NB4 (cell line): ENCODE measurements around the gene DYDC1.

Experiments used
- MAX ChIP-seq: IDR thresholded peaks from 2 replicates; pipeline ENCODE4 v1.6.1; 2011; ENCODE audit warnings: low read depth, low read length
- MYC ChIP-seq: IDR thresholded peaks from 2 replicates; pipeline ENCODE4 v1.6.1; 2011; ENCODE audit warnings: low read depth, low read length
- POLR2A ChIP-seq: IDR thresholded peaks from 2 replicates; pipeline ENCODE4 v1.6.1; 2011; ENCODE audit warnings: mild to moderate bottlenecking; ENCODE audit not compliant: insufficient read length; ENCODE audit errors: extremely low read depth
- TF ChIP-seq, protein P1 (sequence below): IDR thresholded peaks from one replicate; pipeline ENCODE4 v1.5.1; 2012; ENCODE audit warnings: low read depth, low read length

GRCh38 chr10:80371467-80371866 is 14.9 kb upstream of the DYDC1 start:
- TF ChIP-seq, protein P1, sequence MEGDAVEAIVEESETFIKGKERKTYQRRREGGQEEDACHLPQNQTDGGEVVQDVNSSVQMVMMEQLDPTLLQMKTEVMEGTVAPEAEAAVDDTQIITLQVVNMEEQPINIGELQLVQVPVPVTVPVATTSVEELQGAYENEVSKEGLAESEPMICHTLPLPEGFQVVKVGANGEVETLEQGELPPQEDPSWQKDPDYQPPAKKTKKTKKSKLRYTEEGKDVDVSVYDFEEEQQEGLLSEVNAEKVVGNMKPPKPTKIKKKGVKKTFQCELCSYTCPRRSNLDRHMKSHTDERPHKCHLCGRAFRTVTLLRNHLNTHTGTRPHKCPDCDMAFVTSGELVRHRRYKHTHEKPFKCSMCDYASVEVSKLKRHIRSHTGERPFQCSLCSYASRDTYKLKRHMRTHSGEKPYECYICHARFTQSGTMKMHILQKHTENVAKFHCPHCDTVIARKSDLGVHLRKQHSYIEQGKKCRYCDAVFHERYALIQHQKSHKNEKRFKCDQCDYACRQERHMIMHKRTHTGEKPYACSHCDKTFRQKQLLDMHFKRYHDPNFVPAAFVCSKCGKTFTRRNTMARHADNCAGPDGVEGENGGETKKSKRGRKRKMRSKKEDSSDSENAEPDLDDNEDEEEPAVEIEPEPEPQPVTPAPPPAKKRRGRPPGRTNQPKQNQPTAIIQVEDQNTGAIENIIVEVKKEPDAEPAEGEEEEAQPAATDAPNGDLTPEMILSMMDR, result no peak
- no peak for TF ChIP-seq POLR2A
- TF ChIP-seq MAX, result no peak
- TF ChIP-seq MYC, result no peak
